HepG2 (cell line): ENCODE data around the gene SLC38A9. TPM values are rescaled to one million over a fixed set of nuclear protein-coding genes. Genes with fewer than 3 reads are reported as not detected.
A peak's percentile ranks its signal among the peaks of the same experiment; 100 is the strongest.

Experiments used
- ATAC-seq: fragments of 200-7000 bp; cut with Tn5 transposase; 3 replicates; pipeline ENCODE4 v1.9.1; 2020; ENCODE audit warnings: mild to moderate bottlenecking, moderate library complexity
- BruUV-seq: library from RNA; stranded (reverse); fragments of 400-500 nt; replicated peaks from 2 replicates; lab custom pipeline; 2021; lab: Mats Ljungman, UMichigan
- CTCF ChIA-PET: fragments of 300-600 bp; formaldehyde crosslinking; extraction: SDS; loops from one replicate; lab custom pipeline; 2021; ENCODE audit warnings: low total read pairs, inconsistent platforms, low intra/inter-chr PET ratio; lab: Yijun Ruan, JAX
- POLR2A ChIA-PET: fragments of 350-600 bp; sonication (Branson Sonifier 250); formaldehyde crosslinking; loops from one replicate; lab custom pipeline; 2020; ENCODE audit warnings: antibody characterized with exemption, inconsistent platforms; lab: Yijun Ruan, JAX
- DNase-seq: peaks from one replicate; pipeline ENCODE4 v3.0.0-alpha.2; 2015; ENCODE audit warnings: low spot score
- FAIRE-seq: peaks from 3 replicates; lab custom pipeline; 2011; peaks lifted over from hg19 to GRCh38; lab: Jason Lieb, UNC
- H2AFZ ChIP-seq: one replicate; pipeline ENCODE4 v1.6.1; 2011; ENCODE audit warnings: low read length, inconsistent platforms
- H3K27ac ChIP-seq: fragments of 300-600 bp; 3 replicates; pipeline ENCODE4 v1.8.0; 2011; ENCODE audit warnings: mixed run types, mild to moderate bottlenecking, mixed read lengths, low read length, inconsistent platforms; ENCODE audit not compliant: insufficient read depth; ENCODE audit errors: extremely low read length
- H3K27me3 ChIP-seq, 2 experiments: fragments of 200-600 bp in 1 of 2; 2 replicates in 1 of 2; 3 replicates in 1 of 2; pipeline versions ENCODE4 v1.6.0 to v1.8.0; 2011; ENCODE audit warnings: low read length in 2 of 2, mild to moderate bottlenecking in 2 of 2, moderate library complexity in 2 of 2, inconsistent platforms in 1 of 2; ENCODE audit not compliant: insufficient read depth in 2 of 2, control insufficient read depth in 1 of 2
- H3K36me3 ChIP-seq, 2 experiments: fragments of 200-600 bp in 1 of 2; replicated peaks in 1 of 2; 2 replicates in 1 of 2; 3 replicates in 1 of 2; pipeline versions ENCODE4 v1.5.1 to v1.8.0; 2011; ENCODE audit warnings: low read length in 2 of 2, inconsistent platforms in 1 of 2; ENCODE audit not compliant: insufficient read depth in 2 of 2, control insufficient read depth in 1 of 2
- H3K4me1 ChIP-seq: 2 replicates; pipeline ENCODE4 v1.5.1; 2012; ENCODE audit warnings: low read length, inconsistent platforms; ENCODE audit not compliant: insufficient read depth
- H3K4me2 ChIP-seq: 2 replicates; pipeline ENCODE4 v1.6.0; 2011; ENCODE audit warnings: low read depth, low read length, inconsistent platforms
- H3K4me3 ChIP-seq, 3 experiments: fragments of 200-600 bp in 1 of 3; sonication (generic), shearing (Covaris generic) in 1 of 3; replicated peaks in 1 of 3; 2 replicates each; pipeline ENCODE4 v1.5.1; 2011 to 2016; ENCODE audit warnings: low read length in 3 of 3, inconsistent platforms in 2 of 3, low read depth in 2 of 3, mild to moderate bottlenecking in 2 of 3, control low read depth in 1 of 3, mixed read lengths in 1 of 3; ENCODE audit not compliant: insufficient read depth in 1 of 3
- H3K79me2 ChIP-seq: one replicate; pipeline ENCODE4 v1.6.1; 2011; ENCODE audit warnings: low read length, inconsistent platforms; ENCODE audit not compliant: insufficient read depth
- H3K9ac ChIP-seq: 2 replicates; pipeline ENCODE4 v1.6.0; 2011; ENCODE audit warnings: mild to moderate bottlenecking, low read depth, low read length, inconsistent platforms; ENCODE audit not compliant: insufficient read depth
- H3K9me3 ChIP-seq: 2 replicates; pipeline ENCODE4 v1.5.1; 2012; ENCODE audit warnings: mild to moderate bottlenecking, low read length
- H4K20me1 ChIP-seq: 2 replicates; pipeline ENCODE4 v1.6.0; 2011; ENCODE audit warnings: inconsistent platforms, mild to moderate bottlenecking, low read length, moderate library complexity; ENCODE audit not compliant: insufficient read depth
- ARID5B ChIP-seq: IDR thresholded peaks from 2 replicates; pipeline ENCODE4 v1.4.0; 2020; ENCODE audit warnings: mild to moderate bottlenecking, missing genetic modification reagents
- FOXP4 ChIP-seq: sonication (generic); formaldehyde crosslinking; IDR thresholded peaks from 2 replicates; pipeline ENCODE4 v1.4.0; 2020; ENCODE audit warnings: missing genetic modification reagents
- GFI1 ChIP-seq: sonication (generic); formaldehyde crosslinking; IDR thresholded peaks from 2 replicates; pipeline ENCODE4 v1.5.0; 2020; ENCODE audit warnings: missing genetic modification reagents, mild to moderate bottlenecking, borderline replicate concordance
- KMT2A ChIP-seq: sonication (generic); formaldehyde crosslinking; IDR thresholded peaks from 2 replicates; pipeline ENCODE4 v1.4.0; 2020; ENCODE audit warnings: missing genetic modification reagents
- PCBP2 ChIP-seq: fragments of 200-400 bp; formaldehyde crosslinking; optimal IDR thresholded peaks from 2 replicates; pipeline ENCODE3; 2018; ENCODE audit warnings: low read length, low read depth; ENCODE audit not compliant: poor library complexity, severe bottlenecking
- STAG1 ChIP-seq: sonication (generic); formaldehyde crosslinking; IDR thresholded peaks from 2 replicates; pipeline ENCODE4 v1.4.0; 2020; ENCODE audit warnings: missing genetic modification reagents
- STAT6 ChIP-seq: sonication (generic); formaldehyde crosslinking; IDR thresholded peaks from 2 replicates; pipeline ENCODE4 v1.4.0; 2020; ENCODE audit warnings: missing genetic modification reagents, mild to moderate bottlenecking, borderline replicate concordance
- THYN1 ChIP-seq: sonication (generic); formaldehyde crosslinking; IDR thresholded peaks from 2 replicates; pipeline ENCODE4 v1.8.1; 2023; ENCODE audit warnings: low read depth, mild to moderate bottlenecking, moderate library complexity, missing genetic modification reagents, borderline replicate concordance
- ZNF703 ChIP-seq: sonication (generic); formaldehyde crosslinking; IDR thresholded peaks from 2 replicates; pipeline ENCODE4 v1.5.1; 2020; ENCODE audit warnings: missing genetic modification reagents, mild to moderate bottlenecking, moderate library complexity, borderline replicate concordance
- ZNF770 ChIP-seq: sonication (generic); formaldehyde crosslinking; IDR thresholded peaks from 2 replicates; pipeline ENCODE4 v1.5.0; 2020; ENCODE audit warnings: mild to moderate bottlenecking, missing genetic modification reagents
- WGBS: methylation state at CpG from one replicate; pipeline ENCODE4 v1.1.6; 2017; ENCODE audit warnings: low lambda C conversion rate; 5-methylcytosine and 5-hydroxymethylcytosine counted together
- in situ Hi-C: cut with HindIII; loops from 2 replicates; pipeline ENCODE4 v1.10.0; 2017; ENCODE audit warnings: low pct_unique_long_range_greater_than_20kb; ENCODE audit not compliant: extremely low pct_ligation_motif_present
- intact Hi-C: fragments of 100-400 bp; cut with micrococcal nuclease; formaldehyde crosslinking; loops from one replicate; pipeline ENCODE4 v1.10.0; 2022; ENCODE audit not compliant: unreplicated experiment
- polyA plus RNA-seq, 8 experiments: library from polyadenylated mRNA; depleted of rRNA in 3 of 8; stranded (reverse) in 7 of 8; unstranded in 1 of 8; fragments of >200 nt; fragmentation: Illumina TruSeq in 4 of 8; extraction: Trizol in 4 of 8; gene quantifications; 2 replicates each; pipeline versions ENCODE4 v1.2.1 to v1.2.3, GENCODE V29; 2011 to 2016; ENCODE audit warnings: low read depth in 4 of 8, missing spikeins in 1 of 8, mixed read lengths in 1 of 8; ENCODE audit not compliant: insufficient read depth in 1 of 8
- total RNA-seq, 5 experiments: library from RNA; depleted of rRNA; stranded (reverse); fragments of >200 nt; fragmentation: Illumina TruSeq; extraction: Trizol; gene quantifications; 2 replicates each; pipeline ENCODE4 v1.2.3, GENCODE V29; 2016; ENCODE audit warnings: low read depth in 1 of 5

SLC38A9 gene
- total and polyA plus RNA-seq, 2 of the 13 experiments (the other 11 are each of a cell fraction or from before 2014, with no cell fraction given): 19.3 to 36.0 TPM

- no peak overlapping the region for H2AFZ ChIP-seq
- 37% methylated on average over 2 of the region's 2 CpGs for WGBS
- H3K27me3 ChIP-seq: no peaks in the 10 kb centered on the region; a peak in 1 of 5 replicates
- ChIA-PET CTCF (interaction anchor here (0.7 to 1.8 kb wide), 6 partner anchors 284 to 519 kb away, joined by 3 to 5 read pairs (median 4); partner anchors contain the start of gene MCIDAS), POLR2A (interaction anchor here (0.7 to 1.1 kb wide), 2 partner anchors 324 to 384 kb away, joined by 3 read pairs; partner anchors contain the start of gene MTREX)
- H4K20me1 ChIP-seq: no peaks in the 10 kb centered on the region
- no peaks in the 10 kb centered on the region for H3K79me2 ChIP-seq
- H3K27ac ChIP-seq: peak overlapping the region; percentile 46
- in situ Hi-C loops: loop anchor here (5.0 to 10.0 kb wide), 3 partner anchors 284 to 519 kb away; partner anchors contain the start of gene CDC20B
- peak overlapping the region; percentile 58 for H3K4me2 ChIP-seq
- H3K9ac ChIP-seq: no peak overlapping the region
- no TSS peak for BruUV-seq
- intact Hi-C loops: loop anchor here (1.0 to 5.0 kb wide), 6 partner anchors 144 to 518 kb away; partner anchors contain the start of genes CDC20B and MCIDAS
- H3K36me3 ChIP-seq: no peaks in the 10 kb centered on the region; a peak in 1 of 5 replicates
- H3K4me3 ChIP-seq: peak overlapping the region in 2 of 3 experiments; percentile 22 to 25; a peak in 2 of 6 replicates
- H3K4me1 ChIP-seq: peaks cover 32% of the 10 kb centered on the region
- DNase-seq: peak; percentile 63
- H3K9me3 ChIP-seq: no peaks in the 10 kb centered on the region
- no peak for FAIRE-seq
- ATAC-seq: peak; percentile 91
- no peak for TF ChIP-seq THYN1
- 0 out of 2 replicates have a peak, but pooled peaks have one; percentile 70 for TF ChIP-seq STAT6 (CRISPR knock-in tag)
- peak; percentile 72 for TF ChIP-seq STAG1 (CRISPR knock-in tag)
- TF ChIP-seq ZNF703 (CRISPR knock-in tag): no peak
- peak; percentile 42; the same call in 1 of the 2 replicates for TF ChIP-seq ARID5B
- no peak for TF ChIP-seq GFI1 (CRISPR knock-in tag)
- TF ChIP-seq ZNF770 (CRISPR knock-in tag): no peak
- TF ChIP-seq FOXP4: peak; percentile 64
- no peak for TF ChIP-seq PCBP2
- no peak for TF ChIP-seq KMT2A (CRISPR knock-in tag)
Measured at GRCh38 chr5:55691265-55692105, 20.6 kb downstream of the SLC38A9 start.
